Measurements from ENCODE around the gene IZUMO4.

DNA sequence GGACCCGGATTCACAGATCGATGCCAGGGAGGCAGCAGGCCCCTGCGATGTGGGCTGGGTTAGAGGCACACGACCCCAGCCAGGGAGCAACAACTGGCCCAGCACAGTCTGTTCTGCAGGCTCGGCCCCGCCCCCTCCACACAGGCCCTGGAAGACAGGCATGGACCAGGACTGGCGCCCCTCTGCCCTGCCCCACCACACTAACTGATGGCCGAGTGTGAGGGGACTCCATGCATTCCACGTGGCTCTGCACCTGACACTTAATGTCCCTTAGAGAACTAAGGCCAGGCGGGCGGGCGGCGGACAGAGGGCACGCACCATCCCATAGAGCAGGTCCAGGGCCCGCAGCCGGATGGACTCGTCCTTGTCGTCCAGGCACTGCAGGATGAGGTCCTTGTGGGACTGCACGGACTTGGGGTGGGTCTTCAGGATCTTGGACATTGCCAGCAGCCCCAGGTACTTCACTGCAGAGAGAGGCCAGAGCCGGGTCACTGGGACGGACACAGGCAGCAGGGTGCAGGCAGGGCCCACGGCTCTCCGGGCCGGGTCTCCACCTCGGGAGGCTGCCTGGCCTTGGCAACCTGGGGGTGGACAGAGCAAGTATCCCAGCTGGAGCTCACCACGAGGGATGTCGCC, 24.8 kb downstream of the IZUMO4 start:
- TF ChIP-seq CTCF (IDR thresholded peaks at IDR 0.05) = no peak
- no peak for TF ChIP-seq POLR2A (IDR thresholded peaks at IDR 0.05)

Data from esophagus squamous epithelium (tissue), 4 donors.